Measurements from ENCODE around the gene CPT2.

The CPT2 gene

GRCh38 chr1:53210352-53210751, 13.7 kb downstream of the CPT2 start:
- Histone ChIP-seq H3K4me2 (no peak overlapping the region), H3K27ac (no peak overlapping the region), H3K9me3 (peaks cover 29% of the 10 kb centered on the region), H3K4me3 (no peak overlapping the region), H3K36me3 (peaks cover 100% of the 10 kb centered on the region), H3K9ac (no peak overlapping the region), H3K27me3 (no peaks in the 10 kb centered on the region), H3K4me1 (no peaks in the 10 kb centered on the region), H4K20me1 (no peaks in the 10 kb centered on the region)
- no peak for TF ChIP-seq Cebpa-rat (IDR thresholded peaks at IDR 0.05)

GRCh38 chr1:53210954-53211353, 14.3 kb downstream of the CPT2 start:
- H3K4me3 ChIP-seq = no peak overlapping the region
- no peaks in the 10 kb centered on the region for H4K20me1 ChIP-seq
- H3K27ac ChIP-seq = no peak overlapping the region
- H3K36me3 ChIP-seq = peaks cover 100% of the 10 kb centered on the region
- peaks cover 23% of the 10 kb centered on the region for H3K9me3 ChIP-seq
- H3K4me1 ChIP-seq = no peaks in the 10 kb centered on the region
- no peak overlapping the region for H3K4me2 ChIP-seq
- TF ChIP-seq Cebpa-rat (IDR thresholded peaks at IDR 0.05) = no peak
- no peaks in the 10 kb centered on the region for H3K27me3 ChIP-seq
- H3K9ac ChIP-seq = no peak overlapping the region

- Histone ChIP-seq H3K27ac (no peak overlapping the region), H3K4me3 (no peak overlapping the region), H3K4me1 (peaks cover 7% of the 10 kb centered on the region), H3K9me3 (no peaks in the 10 kb centered on the region), H3K9ac (no peak overlapping the region), H3K36me3 (peaks cover 93% of the 10 kb centered on the region), H3K27me3 (no peaks in the 10 kb centered on the region), H4K20me1 (no peaks in the 10 kb centered on the region), H3K4me2 (no peak overlapping the region)
- no peak for TF ChIP-seq Cebpa-rat (IDR thresholded peaks at IDR 0.05)
Observed at GRCh38 chr1:53214376-53214940, 17.8 kb downstream of the CPT2 start.

GRCh38 chr1:53218201-53218600, 21.6 kb downstream of the CPT2 start:
- Histone ChIP-seq H3K4me2 (no peak overlapping the region), H3K36me3 (peaks cover 55% of the 10 kb centered on the region), H3K4me1 (peaks cover 20% of the 10 kb centered on the region), H3K9me3 (no peaks in the 10 kb centered on the region), H4K20me1 (no peaks in the 10 kb centered on the region), H3K27me3 (no peaks in the 10 kb centered on the region), H3K27ac (no peak overlapping the region), H3K4me3 (no peak overlapping the region), H3K9ac (no peak overlapping the region)
- TF ChIP-seq Cebpa-rat (IDR thresholded peaks at IDR 0.05) = no peak

GRCh38 chr1:53219711-53220110, 23.1 kb downstream of the CPT2 start:
- peak overlapping the region; percentile 90 for H3K27ac ChIP-seq
- H3K4me2 ChIP-seq = peak overlapping the region; percentile 91
- no peaks in the 10 kb centered on the region for H3K27me3 ChIP-seq
- no peaks in the 10 kb centered on the region for H3K9me3 ChIP-seq
- H4K20me1 ChIP-seq = no peaks in the 10 kb centered on the region
- no peak for TF ChIP-seq Cebpa-rat (IDR thresholded peaks at IDR 0.05)
- H3K4me1 ChIP-seq = peaks cover 20% of the 10 kb centered on the region
- H3K9ac ChIP-seq = peak overlapping the region; percentile 95
- peaks cover 40% of the 10 kb centered on the region for H3K36me3 ChIP-seq
- peak overlapping the region; percentile 83 for H3K4me3 ChIP-seq

- Histone ChIP-seq H3K4me2 (peak within 1 kb of the TSS; percentile 91), H3K9me3 (no peaks in the 10 kb centered on the region), H4K20me1 (no peaks in the 10 kb centered on the region), H3K4me1 (peaks cover 20% of the 10 kb centered on the region), H3K9ac (peak within 1 kb of the TSS; percentile 95), H3K36me3 (peaks cover 35% of the 10 kb centered on the region), H3K27ac (peak within 1 kb of the TSS; percentile 90), H3K4me3 (peak within 1 kb of the TSS; percentile 83), H3K27me3 (no peaks in the 10 kb centered on the region)
- TF ChIP-seq Cebpa-rat (IDR thresholded peaks at IDR 0.05) = no peak
Observed at GRCh38 chr1:53220171-53220961, 23.7 kb downstream of the CPT2 start, which contains the start of gene CZIB. TSS of gene CZIB (minus strand) at chr1:53220634. CDS start at chr1:53220575, 59 bp downstream.

- Histone ChIP-seq H3K9ac (peak overlapping the region; percentile 95), H3K27me3 (no peaks in the 10 kb centered on the region), H3K4me2 (peak overlapping the region; percentile 91), H3K27ac (peak overlapping the region; percentile 90), H3K4me1 (peaks cover 20% of the 10 kb centered on the region), H3K9me3 (no peaks in the 10 kb centered on the region), H3K4me3 (peak overlapping the region; percentile 83), H4K20me1 (no peaks in the 10 kb centered on the region), H3K36me3 (peaks cover 35% of the 10 kb centered on the region)
- TF ChIP-seq Cebpa-rat (IDR thresholded peaks at IDR 0.05) = no peak
Observed at GRCh38 chr1:53220962-53221286, 24.3 kb downstream of the CPT2 start.

GRCh38 chr1:53237638-53238037, 41.0 kb downstream of the CPT2 start:
- peaks cover 41% of the 10 kb centered on the region for H3K36me3 ChIP-seq
- peak overlapping the region; percentile 96 for H3K9ac ChIP-seq
- H3K4me3 ChIP-seq = peak overlapping the region; percentile 97
- H4K20me1 ChIP-seq = peaks cover 37% of the 10 kb centered on the region
- peak overlapping the region; percentile 88 for H3K27ac ChIP-seq
- peak overlapping the region; percentile 97 for H3K4me2 ChIP-seq
- no peak for TF ChIP-seq Cebpa-rat (IDR thresholded peaks at IDR 0.05)
- no peaks in the 10 kb centered on the region for H3K27me3 ChIP-seq
- peaks cover 30% of the 10 kb centered on the region for H3K4me1 ChIP-seq
- H3K9me3 ChIP-seq = no peaks in the 10 kb centered on the region

GRCh38 chr1:53238197-53239155, 41.9 kb downstream of the CPT2 start, which contains the start of gene MAGOH:
TSS of gene MAGOH (minus strand) at chr1:53238518. CDS start at chr1:53238448, 70 bp downstream.
- Histone ChIP-seq H3K4me1 (peaks cover 30% of the 10 kb centered on the region), H3K27ac (peak within 1 kb of the TSS; percentile 88), H3K36me3 (peaks cover 33% of the 10 kb centered on the region), H3K9ac (peak within 1 kb of the TSS; percentile 96), H3K27me3 (no peaks in the 10 kb centered on the region), H3K4me2 (peak within 1 kb of the TSS; percentile 97), H4K20me1 (peaks cover 37% of the 10 kb centered on the region), H3K4me3 (peak within 1 kb of the TSS; percentile 97), H3K9me3 (no peaks in the 10 kb centered on the region)
- TF ChIP-seq Cebpa-rat (IDR thresholded peaks at IDR 0.05) = no peak

Data from BLaER1 (cell line).